SU-DHL-6 (cell line): ENCODE results near the gene SATB2.

Experiments
- H2AFZ ChIP-seq: fragments of 200-600 bp; sonication (generic); 2 replicates; pipeline ENCODE4 v1.6.1; 2014; ENCODE audit warnings: low read depth, mild to moderate bottlenecking, moderate library complexity, mixed read lengths, antibody characterized with exemption, low read length; ENCODE audit not compliant: severe bottlenecking
- H3F3A ChIP-seq: fragments of 200-600 bp; shearing (Covaris generic); 2 replicates; pipeline ENCODE4 v1.6.0; 2016; ENCODE audit warnings: antibody characterized with exemption, mild to moderate bottlenecking; ENCODE audit not compliant: insufficient read depth
- H3K27ac ChIP-seq: fragments of 200-600 bp; sonication (generic); 2 replicates; pipeline ENCODE4 v1.5.1; 2016; ENCODE audit warnings: low read depth, mild to moderate bottlenecking, low read length, moderate library complexity, mixed read lengths
- H3K27me3 ChIP-seq: fragments of 200-600 bp; sonication (generic), shearing (Covaris generic); 2 replicates; pipeline ENCODE4 v1.6.0; 2014; ENCODE audit warnings: mild to moderate bottlenecking, low read length
- H3K36me3 ChIP-seq: fragments of 200-600 bp; sonication (generic); 2 replicates; pipeline ENCODE4 v1.6.1; 2014; ENCODE audit warnings: mild to moderate bottlenecking, low read length, mixed read lengths
- H3K4me2 ChIP-seq: fragments of 300-600, 200-600 bp; shearing (Covaris generic), sonication (generic); 2 replicates; pipeline ENCODE4 v1.6.0; 2014; ENCODE audit warnings: low read length, low read depth, mild to moderate bottlenecking; ENCODE audit not compliant: poor library complexity, severe bottlenecking
- H3K4me3 ChIP-seq: fragments of 200-600 bp; sonication (generic); 2 replicates; pipeline ENCODE4 v1.5.1; 2014; ENCODE audit warnings: antibody characterized with exemption, low read length, mild to moderate bottlenecking, mixed read lengths; ENCODE audit not compliant: insufficient read depth, poor library complexity, severe bottlenecking
- H3K79me2 ChIP-seq: fragments of 200-600 bp; sonication (generic); 2 replicates; pipeline ENCODE4 v1.6.1; 2014; ENCODE audit warnings: mild to moderate bottlenecking, low read length, moderate library complexity; ENCODE audit not compliant: insufficient read depth
- H3K9ac ChIP-seq: fragments of 200-600 bp; sonication (generic); 2 replicates; pipeline ENCODE4 v1.7.0; 2014; ENCODE audit warnings: mild to moderate bottlenecking, low read length
- H3K9me2 ChIP-seq: fragments of 200-600 bp; sonication (generic); replicated peaks from 2 replicates; pipeline ENCODE4 v1.6.1; 2014; ENCODE audit warnings: low read length; ENCODE audit not compliant: insufficient read depth
- H3K9me3 ChIP-seq: fragments of 200-600 bp; sonication (generic); 2 replicates; pipeline ENCODE4 v1.6.1; 2014; ENCODE audit warnings: low read length, mixed read lengths; ENCODE audit not compliant: insufficient read depth
- H4K20me1 ChIP-seq: fragments of 200-600 bp; sonication (generic); 2 replicates; pipeline ENCODE4 v1.6.1; 2014; ENCODE audit warnings: low read depth, mild to moderate bottlenecking, antibody characterized with exemption, low read length, moderate library complexity, mixed read lengths
- EZH2phosphoT487 ChIP-seq: fragments of 200-600 bp; sonication (generic), shearing (Covaris generic); conservative IDR thresholded peaks from 2 replicates; pipeline ENCODE4 v1.6.1; 2018; ENCODE audit warnings: mild to moderate bottlenecking, antibody characterized with exemption, low read length, moderate library complexity, mixed read lengths
- TF ChIP-seq, protein P1 (sequence below): fragments of 200-600 bp; sonication (generic); IDR thresholded peaks from one replicate; pipeline ENCODE4 v1.5.1; 2017; ENCODE audit warnings: antibody characterized with exemption, mild to moderate bottlenecking, low read length, moderate library complexity; ENCODE audit not compliant: insufficient read depth, poor library complexity, severe bottlenecking

SATB2 gene

DNA sequence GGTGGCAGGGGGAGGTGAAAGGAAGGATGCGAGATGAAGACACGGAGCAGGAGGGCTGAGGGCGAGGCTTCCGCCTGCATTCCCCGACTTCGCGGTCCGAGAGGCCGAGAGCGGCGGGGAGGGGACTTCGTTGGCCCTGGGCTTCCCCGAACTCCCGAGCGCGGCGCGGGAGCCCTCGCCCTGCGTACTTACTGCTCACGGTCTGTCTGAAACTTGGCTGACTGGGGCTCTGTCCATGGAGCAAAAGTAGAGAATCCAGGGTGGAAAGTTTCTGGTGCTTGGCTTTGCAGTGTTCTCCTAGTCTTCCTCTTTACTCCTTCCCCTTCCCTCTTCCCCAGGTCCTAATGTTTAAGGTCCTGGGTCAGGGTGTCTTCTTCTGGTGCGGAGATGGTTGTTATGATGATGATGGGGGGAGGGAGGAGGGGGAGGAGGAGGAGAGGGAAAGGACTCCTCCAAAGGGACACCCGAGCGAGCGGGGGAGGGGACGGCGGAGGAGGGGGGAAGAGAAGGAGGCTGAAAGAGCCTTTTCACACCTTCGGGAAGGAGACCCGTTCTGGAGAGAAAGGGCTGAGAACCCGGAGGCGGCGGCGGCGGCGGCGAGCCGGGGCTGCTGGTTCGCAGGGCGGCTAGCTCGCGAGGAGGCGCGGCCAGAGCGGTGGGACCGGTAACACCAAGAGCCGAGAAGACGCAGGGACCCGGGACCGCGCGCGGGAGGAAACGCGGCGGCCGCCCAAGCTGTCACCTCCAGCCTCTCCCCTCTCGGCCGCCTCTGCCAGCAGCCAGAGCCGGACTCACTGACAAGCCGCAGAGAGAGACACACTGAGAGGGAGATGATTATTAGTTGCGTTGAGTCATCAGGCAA is at the start of gene SATB2:
Gene SATB2 (minus strand): TSS at position 793 of the 862 bp plus-strand sequence. CDS start 1,902 bp downstream, outside the sequence.
- H3K27ac ChIP-seq = no peak within 1 kb of the TSS
- H2AFZ ChIP-seq = no peak within 1 kb of the TSS

DNA sequence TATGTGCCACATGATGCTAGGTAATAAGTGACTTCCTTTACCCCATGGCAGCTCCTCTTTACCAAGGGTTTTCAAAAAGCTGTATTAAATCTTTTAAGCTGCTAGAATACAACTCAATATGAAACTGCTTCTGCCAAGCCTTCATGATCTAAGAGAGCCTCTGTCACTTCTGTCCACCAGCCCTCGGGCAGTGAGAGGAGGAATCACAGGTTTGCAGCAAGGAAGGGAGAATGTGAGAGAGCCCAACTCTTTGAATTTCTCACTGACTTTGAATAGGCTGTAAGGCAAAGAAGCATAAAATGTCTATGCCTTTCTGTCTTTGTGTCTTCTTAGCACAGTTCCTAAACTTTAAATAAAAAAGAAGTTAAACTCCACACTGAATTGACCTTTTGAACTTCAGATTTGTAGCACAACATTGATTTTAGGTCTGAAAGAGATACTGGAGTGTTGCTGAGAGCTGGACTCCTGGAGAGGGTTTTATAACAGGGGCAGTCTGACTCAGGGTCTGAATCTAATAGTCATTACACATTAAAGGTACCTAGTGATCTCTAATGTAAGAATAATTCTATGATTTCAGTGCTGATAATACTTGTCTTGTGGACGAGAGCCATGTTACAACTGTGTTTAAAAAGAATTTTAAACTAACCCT is 48.1 kb upstream of the SATB2 start:
- H3F3A ChIP-seq = no peaks in the 10 kb centered on the region
- H4K20me1 ChIP-seq = no peaks in the 10 kb centered on the region

More for the DNA sequence above, at the start of gene SATB2:
- H3K4me2 ChIP-seq = no peak within 1 kb of the TSS
- no peak for TF ChIP-seq EZH2phosphoT487
- TF ChIP-seq, protein P1, sequence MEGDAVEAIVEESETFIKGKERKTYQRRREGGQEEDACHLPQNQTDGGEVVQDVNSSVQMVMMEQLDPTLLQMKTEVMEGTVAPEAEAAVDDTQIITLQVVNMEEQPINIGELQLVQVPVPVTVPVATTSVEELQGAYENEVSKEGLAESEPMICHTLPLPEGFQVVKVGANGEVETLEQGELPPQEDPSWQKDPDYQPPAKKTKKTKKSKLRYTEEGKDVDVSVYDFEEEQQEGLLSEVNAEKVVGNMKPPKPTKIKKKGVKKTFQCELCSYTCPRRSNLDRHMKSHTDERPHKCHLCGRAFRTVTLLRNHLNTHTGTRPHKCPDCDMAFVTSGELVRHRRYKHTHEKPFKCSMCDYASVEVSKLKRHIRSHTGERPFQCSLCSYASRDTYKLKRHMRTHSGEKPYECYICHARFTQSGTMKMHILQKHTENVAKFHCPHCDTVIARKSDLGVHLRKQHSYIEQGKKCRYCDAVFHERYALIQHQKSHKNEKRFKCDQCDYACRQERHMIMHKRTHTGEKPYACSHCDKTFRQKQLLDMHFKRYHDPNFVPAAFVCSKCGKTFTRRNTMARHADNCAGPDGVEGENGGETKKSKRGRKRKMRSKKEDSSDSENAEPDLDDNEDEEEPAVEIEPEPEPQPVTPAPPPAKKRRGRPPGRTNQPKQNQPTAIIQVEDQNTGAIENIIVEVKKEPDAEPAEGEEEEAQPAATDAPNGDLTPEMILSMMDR = no peak
- H3K27me3 ChIP-seq = no peaks in the 10 kb centered on the region
- no peaks in the 10 kb centered on the region for H3K36me3 ChIP-seq
- no peak within 1 kb of the TSS for H3K9ac ChIP-seq
- H3K79me2 ChIP-seq = no peaks in the 10 kb centered on the region
- H3F3A ChIP-seq = no peaks in the 10 kb centered on the region
- no peak within 1 kb of the TSS for H3K4me3 ChIP-seq
- H3K9me2 ChIP-seq = no peaks in the 10 kb centered on the region
- no peaks in the 10 kb centered on the region for H4K20me1 ChIP-seq
- H3K9me3 ChIP-seq = no peaks in the 10 kb centered on the region

DNA sequence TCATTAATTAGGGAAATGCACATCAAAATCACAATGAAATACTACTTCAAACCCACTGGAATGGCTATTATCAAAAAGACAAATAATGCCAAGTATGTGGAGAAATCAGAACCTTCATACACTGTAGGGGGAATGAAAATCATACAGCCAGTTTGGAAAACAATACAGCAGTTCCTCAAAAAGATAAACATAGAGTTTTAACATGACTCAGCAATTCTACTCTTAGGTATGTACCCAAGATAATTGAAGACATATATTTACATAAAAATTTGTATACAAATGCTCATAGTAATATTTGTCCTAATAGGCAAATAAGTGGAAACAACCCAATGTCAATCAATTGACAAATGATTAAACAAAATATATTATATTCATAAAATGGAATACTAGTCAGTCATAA is 45.4 kb upstream of the SATB2 start:
- Histone ChIP-seq H3K9ac (no peak overlapping the region), H3K79me2 (no peaks in the 10 kb centered on the region), H3K27me3 (no peaks in the 10 kb centered on the region), H3K27ac (no peak overlapping the region), H3K9me2 (no peaks in the 10 kb centered on the region), H4K20me1 (no peaks in the 10 kb centered on the region), H3K4me2 (no peak overlapping the region), H3K9me3 (no peaks in the 10 kb centered on the region), H3F3A (no peaks in the 10 kb centered on the region), H2AFZ (no peak overlapping the region), H3K4me3 (no peak overlapping the region), H3K36me3 (no peaks in the 10 kb centered on the region)
- no peak for TF ChIP-seq EZH2phosphoT487
- TF ChIP-seq, protein P1 = no peak

More for the DNA sequence above, 48.1 kb upstream of the SATB2 start:
- H3K9me2 ChIP-seq = no peaks in the 10 kb centered on the region
- H3K27ac ChIP-seq = no peak overlapping the region
- no peak overlapping the region for H3K4me3 ChIP-seq
- no peak overlapping the region for H3K4me2 ChIP-seq
- no peak overlapping the region for H2AFZ ChIP-seq
- TF ChIP-seq, protein P1 = no peak
- TF ChIP-seq EZH2phosphoT487 = no peak
- no peaks in the 10 kb centered on the region for H3K79me2 ChIP-seq
- H3K27me3 ChIP-seq = no peaks in the 10 kb centered on the region
- H3K36me3 ChIP-seq = no peaks in the 10 kb centered on the region
- no peak overlapping the region for H3K9ac ChIP-seq
- H3K9me3 ChIP-seq = no peaks in the 10 kb centered on the region
